Measurements from ENCODE around the gene KRTAP19-6.
"Not testable (repeated sequence)": the region's sequence is repeated elsewhere in the genome, so short reads cannot be mapped to it uniquely, and the experiment has no call there.

The KRTAP19-6 gene

GRCh38 chr21:30541764-30542163, at the start of gene KRTAP19-6:
Gene KRTAP19-6 (minus strand): TSS chr21:30541864. CDS start chr21:30541833, 31 bp downstream.
- DNase-seq (ENCODE audit: low read depth in 1 of 2, low spot score in 1 of 2): no peak

GRCh38 chr21:30590297-30590696, 48.6 kb upstream of the KRTAP19-6 start, which contains the start of gene KRTAP22-2:
Gene KRTAP22-2 (minus strand): TSS chr21:30590397.
- no peak for DNase-seq (ENCODE audit: low read depth in 1 of 2, low spot score in 1 of 2)

- no peak for DNase-seq (ENCODE audit: low read depth in 1 of 2, low spot score in 1 of 2)
Measured at GRCh38 chr21:30582870-30583269, 41.2 kb upstream of the KRTAP19-6 start.

- DNase-seq (ENCODE audit: low read depth in 1 of 2, low spot score in 1 of 2): no peak
Measured at GRCh38 chr21:30580132-30580531, 38.5 kb upstream of the KRTAP19-6 start.

GRCh38 chr21:30579346-30579745, 37.7 kb upstream of the KRTAP19-6 start:
- no peak for DNase-seq (ENCODE audit: low read depth in 1 of 2, low spot score in 1 of 2)

- DNase-seq (ENCODE audit: low read depth in 1 of 2, low spot score in 1 of 2): no peak
Measured at GRCh38 chr21:30577766-30578165, 36.1 kb upstream of the KRTAP19-6 start.

GRCh38 chr21:30567617-30568016, 26.0 kb upstream of the KRTAP19-6 start:
- DNase-seq (ENCODE audit: low read depth in 1 of 2, low spot score in 1 of 2): no peak

GRCh38 chr21:30563630-30564029, 22.0 kb upstream of the KRTAP19-6 start:
- DNase-seq (ENCODE audit: low read depth in 1 of 2, low spot score in 1 of 2): no peak

GRCh38 chr21:30563072-30563471, 21.4 kb upstream of the KRTAP19-6 start:
- DNase-seq (ENCODE audit: low read depth in 1 of 2, low spot score in 1 of 2): no peak

- no peak for DNase-seq (ENCODE audit: low read depth in 1 of 2, low spot score in 1 of 2)
Measured at GRCh38 chr21:30561957-30562356, 20.3 kb upstream of the KRTAP19-6 start.

GRCh38 chr21:30561264-30561895, 19.7 kb upstream of the KRTAP19-6 start, which contains the start of gene KRTAP19-7:
Gene KRTAP19-7 (minus strand): TSS chr21:30561314. CDS start chr21:30561289, 25 bp downstream.
- no peak for DNase-seq (ENCODE audit: low read depth in 1 of 2, low spot score in 1 of 2)

- no peak for DNase-seq (ENCODE audit: low read depth in 1 of 2, low spot score in 1 of 2)
Measured at GRCh38 chr21:30555095-30555494, 13.4 kb upstream of the KRTAP19-6 start.

GRCh38 chr21:30552782-30553181, 11.1 kb upstream of the KRTAP19-6 start:
- no peak for DNase-seq (ENCODE audit: low read depth in 1 of 2, low spot score in 1 of 2)

GRCh38 chr21:30518876-30519275, 22.8 kb downstream of the KRTAP19-6 start:
- no peak for DNase-seq (ENCODE audit: low read depth in 1 of 2, low spot score in 1 of 2)

GRCh38 chr21:30515681-30516080, 26.0 kb downstream of the KRTAP19-6 start:
- DNase-seq (ENCODE audit: low read depth in 1 of 2, low spot score in 1 of 2): no peak

GRCh38 chr21:30505621-30506205, 36.0 kb downstream of the KRTAP19-6 start:
- not testable (repeated sequence) for DNase-seq (ENCODE audit: low read depth in 1 of 2, low spot score in 1 of 2)

- DNase-seq (ENCODE audit: low read depth in 1 of 2, low spot score in 1 of 2): no peak
Measured at GRCh38 chr21:30502041-30502440, 39.6 kb downstream of the KRTAP19-6 start, which contains the start of gene KRTAP19-5. Gene KRTAP19-5 (minus strand): TSS chr21:30502141. CDS start chr21:30502090, 51 bp downstream.

GRCh38 chr21:30497065-30497464, 44.6 kb downstream of the KRTAP19-6 start, which contains the start of gene KRTAP19-4:
Gene KRTAP19-4 (minus strand): TSS chr21:30497165. CDS start chr21:30497110, 55 bp downstream.
- DNase-seq (ENCODE audit: low read depth in 1 of 2, low spot score in 1 of 2): no peak

GRCh38 chr21:30491963-30492428, 49.7 kb downstream of the KRTAP19-6 start, which contains the start of gene KRTAP19-3:
Gene KRTAP19-3 (minus strand): TSS chr21:30492013. CDS start chr21:30491957, 56 bp downstream.
- no peak for DNase-seq (ENCODE audit: low read depth in 1 of 2, low spot score in 1 of 2)

All from stimulated activated CD4-positive, alpha-beta T cell treated with anti-CD3 and anti-CD28 coated beads, Interleukin-15, amount 100 ng/mL, for 1 hour (primary cell).